ENCODE data around the gene AGBL5.
A peak's percentile ranks its signal among the peaks of the same experiment; 100 is the strongest.

Gene AGBL5

DNA sequence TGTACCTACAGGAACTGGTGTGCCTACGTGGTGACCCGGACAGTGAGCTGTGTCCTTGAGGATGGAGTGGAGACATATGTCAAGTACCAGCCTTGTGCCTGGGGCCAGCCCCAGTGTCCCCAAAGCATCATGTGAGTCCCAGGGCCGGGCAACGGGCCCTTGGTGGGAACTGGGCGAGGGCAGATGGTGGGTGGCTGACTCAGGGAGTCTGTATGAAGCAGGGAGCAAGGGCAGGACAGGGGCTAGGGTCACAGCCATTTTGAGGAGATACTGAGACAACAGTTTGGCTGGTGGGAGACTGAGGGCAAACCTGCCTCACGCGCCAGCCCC, 28.6 kb downstream of the AGBL5 start:
- Histone ChIP-seq H3K27me3 (ENCODE audit: insufficient read depth, poor library complexity, severe bottlenecking) (no peaks in the 10 kb centered on the region), H3K4me3 (replicated peaks; ENCODE audit: insufficient read depth, low read length) (no peak overlapping the region), H3K27ac (replicated peaks) (no peak overlapping the region)
- DNase-seq (ENCODE audit: low read depth in 1 of 2, low spot score in 1 of 2): no peak
- TF ChIP-seq, protein P1, sequence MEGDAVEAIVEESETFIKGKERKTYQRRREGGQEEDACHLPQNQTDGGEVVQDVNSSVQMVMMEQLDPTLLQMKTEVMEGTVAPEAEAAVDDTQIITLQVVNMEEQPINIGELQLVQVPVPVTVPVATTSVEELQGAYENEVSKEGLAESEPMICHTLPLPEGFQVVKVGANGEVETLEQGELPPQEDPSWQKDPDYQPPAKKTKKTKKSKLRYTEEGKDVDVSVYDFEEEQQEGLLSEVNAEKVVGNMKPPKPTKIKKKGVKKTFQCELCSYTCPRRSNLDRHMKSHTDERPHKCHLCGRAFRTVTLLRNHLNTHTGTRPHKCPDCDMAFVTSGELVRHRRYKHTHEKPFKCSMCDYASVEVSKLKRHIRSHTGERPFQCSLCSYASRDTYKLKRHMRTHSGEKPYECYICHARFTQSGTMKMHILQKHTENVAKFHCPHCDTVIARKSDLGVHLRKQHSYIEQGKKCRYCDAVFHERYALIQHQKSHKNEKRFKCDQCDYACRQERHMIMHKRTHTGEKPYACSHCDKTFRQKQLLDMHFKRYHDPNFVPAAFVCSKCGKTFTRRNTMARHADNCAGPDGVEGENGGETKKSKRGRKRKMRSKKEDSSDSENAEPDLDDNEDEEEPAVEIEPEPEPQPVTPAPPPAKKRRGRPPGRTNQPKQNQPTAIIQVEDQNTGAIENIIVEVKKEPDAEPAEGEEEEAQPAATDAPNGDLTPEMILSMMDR (IDR thresholded peaks at IDR 0.05; ENCODE audit: insufficient read depth, low read length): no peak
- TF ChIP-seq SPI1 (IDR thresholded peaks at IDR 0.05; ENCODE audit: borderline replicate concordance, low read depth) (no peak), POLR2AphosphoS5 (IDR thresholded peaks at IDR 0.05; ENCODE audit: low read depth) (no peak), GABPA (IDR thresholded peaks at IDR 0.05; ENCODE audit: low read depth) (no peak)
- TF ChIP-seq, protein P2, sequence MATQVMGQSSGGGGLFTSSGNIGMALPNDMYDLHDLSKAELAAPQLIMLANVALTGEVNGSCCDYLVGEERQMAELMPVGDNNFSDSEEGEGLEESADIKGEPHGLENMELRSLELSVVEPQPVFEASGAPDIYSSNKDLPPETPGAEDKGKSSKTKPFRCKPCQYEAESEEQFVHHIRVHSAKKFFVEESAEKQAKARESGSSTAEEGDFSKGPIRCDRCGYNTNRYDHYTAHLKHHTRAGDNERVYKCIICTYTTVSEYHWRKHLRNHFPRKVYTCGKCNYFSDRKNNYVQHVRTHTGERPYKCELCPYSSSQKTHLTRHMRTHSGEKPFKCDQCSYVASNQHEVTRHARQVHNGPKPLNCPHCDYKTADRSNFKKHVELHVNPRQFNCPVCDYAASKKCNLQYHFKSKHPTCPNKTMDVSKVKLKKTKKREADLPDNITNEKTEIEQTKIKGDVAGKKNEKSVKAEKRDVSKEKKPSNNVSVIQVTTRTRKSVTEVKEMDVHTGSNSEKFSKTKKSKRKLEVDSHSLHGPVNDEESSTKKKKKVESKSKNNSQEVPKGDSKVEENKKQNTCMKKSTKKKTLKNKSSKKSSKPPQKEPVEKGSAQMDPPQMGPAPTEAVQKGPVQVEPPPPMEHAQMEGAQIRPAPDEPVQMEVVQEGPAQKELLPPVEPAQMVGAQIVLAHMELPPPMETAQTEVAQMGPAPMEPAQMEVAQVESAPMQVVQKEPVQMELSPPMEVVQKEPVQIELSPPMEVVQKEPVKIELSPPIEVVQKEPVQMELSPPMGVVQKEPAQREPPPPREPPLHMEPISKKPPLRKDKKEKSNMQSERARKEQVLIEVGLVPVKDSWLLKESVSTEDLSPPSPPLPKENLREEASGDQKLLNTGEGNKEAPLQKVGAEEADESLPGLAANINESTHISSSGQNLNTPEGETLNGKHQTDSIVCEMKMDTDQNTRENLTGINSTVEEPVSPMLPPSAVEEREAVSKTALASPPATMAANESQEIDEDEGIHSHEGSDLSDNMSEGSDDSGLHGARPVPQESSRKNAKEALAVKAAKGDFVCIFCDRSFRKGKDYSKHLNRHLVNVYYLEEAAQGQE (IDR thresholded peaks at IDR 0.05; ENCODE audit: insufficient replicate concordance, low read depth): no peak

DNA sequence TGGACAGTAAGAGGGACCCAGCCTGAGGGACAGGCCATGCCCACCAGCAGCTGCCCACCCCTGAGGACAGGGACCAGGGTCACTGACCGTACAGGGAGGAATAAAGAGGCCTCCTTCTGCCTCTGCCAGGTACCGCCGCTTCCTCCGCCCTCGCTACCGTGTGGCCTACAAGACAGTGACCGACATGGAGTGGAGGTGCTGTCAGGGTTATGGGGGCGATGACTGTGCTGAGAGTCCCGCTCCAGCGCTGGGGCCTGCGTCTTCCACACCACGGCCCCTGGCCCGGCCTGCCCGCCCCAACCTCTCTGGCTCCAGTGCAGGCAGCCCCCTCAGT, 29.1 kb downstream of the AGBL5 start:
- no peak for DNase-seq (ENCODE audit: low read depth in 1 of 2, low spot score in 1 of 2)
- Histone ChIP-seq H3K27ac (replicated peaks) (peak overlapping the region; percentile 36), H3K4me3 (replicated peaks; ENCODE audit: insufficient read depth, low read length) (no peak overlapping the region), H3K27me3 (ENCODE audit: insufficient read depth, poor library complexity, severe bottlenecking) (no peaks in the 10 kb centered on the region)
- TF ChIP-seq SPI1 (IDR thresholded peaks at IDR 0.05; ENCODE audit: borderline replicate concordance, low read depth) (no peak), GABPA (IDR thresholded peaks at IDR 0.05; ENCODE audit: low read depth) (no peak), POLR2AphosphoS5 (IDR thresholded peaks at IDR 0.05; ENCODE audit: low read depth) (no peak)
- TF ChIP-seq, protein P1 (IDR thresholded peaks at IDR 0.05; ENCODE audit: insufficient read depth, low read length): no peak
- TF ChIP-seq, protein P2 (IDR thresholded peaks at IDR 0.05; ENCODE audit: insufficient replicate concordance, low read depth): no peak

DNA sequence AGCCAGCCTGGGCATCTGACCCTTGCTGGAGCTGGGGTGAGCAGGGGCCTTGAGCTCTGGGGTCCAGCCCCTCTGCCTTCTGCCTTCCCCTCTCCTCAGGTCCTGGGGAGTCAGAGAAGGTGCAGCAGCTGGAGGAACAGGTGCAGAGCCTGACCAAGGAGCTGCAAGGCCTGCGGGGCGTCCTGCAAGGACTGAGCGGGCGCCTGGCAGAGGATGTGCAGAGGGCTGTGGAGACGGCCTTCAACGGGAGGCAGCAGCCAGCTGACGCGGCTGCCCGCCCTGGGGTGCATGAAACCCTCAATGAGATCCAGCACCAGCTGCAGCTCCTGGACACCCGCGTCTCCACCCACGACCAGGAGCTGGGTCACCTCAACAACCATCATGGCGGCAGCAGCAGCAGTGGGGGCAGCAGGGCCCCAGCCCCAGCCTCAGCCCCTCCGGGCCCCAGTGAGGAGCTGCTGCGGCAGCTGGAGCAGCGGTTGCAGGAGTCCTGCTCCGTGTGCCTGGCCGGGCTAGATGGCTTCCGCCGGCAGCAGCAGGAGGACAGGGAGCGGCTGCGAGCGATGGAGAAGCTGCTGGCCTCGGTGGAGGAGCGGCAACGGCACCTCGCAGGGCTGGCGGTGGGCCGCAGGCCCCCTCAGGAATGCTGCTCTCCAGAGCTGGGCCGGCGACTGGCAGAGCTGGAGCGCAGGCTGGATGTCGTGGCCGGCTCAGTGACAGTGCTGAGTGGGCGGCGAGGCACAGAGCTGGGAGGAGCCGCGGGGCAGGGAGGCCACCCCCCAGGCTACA, 30.7 kb downstream of the AGBL5 start:
- DNase-seq (ENCODE audit: low read depth in 1 of 2, low spot score in 1 of 2): no peak
- TF ChIP-seq GABPA (IDR thresholded peaks at IDR 0.05; ENCODE audit: low read depth) (no peak), SPI1 (IDR thresholded peaks at IDR 0.05; ENCODE audit: borderline replicate concordance, low read depth) (no peak), POLR2AphosphoS5 (IDR thresholded peaks at IDR 0.05; ENCODE audit: low read depth) (no peak)
- TF ChIP-seq, protein P1 (IDR thresholded peaks at IDR 0.05; ENCODE audit: insufficient read depth, low read length): no peak
- TF ChIP-seq, protein P2 (IDR thresholded peaks at IDR 0.05; ENCODE audit: insufficient replicate concordance, low read depth): no peak
- Histone ChIP-seq H3K27ac (replicated peaks) (peak overlapping the region; percentile 84), H3K4me3 (replicated peaks; ENCODE audit: insufficient read depth, low read length) (no peak overlapping the region), H3K27me3 (ENCODE audit: insufficient read depth, poor library complexity, severe bottlenecking) (no peaks in the 10 kb centered on the region)

All from HL-60 (cell line).